ENCODE data around the gene ERP27. TPM values are rescaled to one million over a fixed set of nuclear protein-coding genes. Genes with fewer than 3 reads are reported as not detected.

Gene ERP27
- total RNA-seq, 1 experiment from 2014 or later, result not detected

DNA sequence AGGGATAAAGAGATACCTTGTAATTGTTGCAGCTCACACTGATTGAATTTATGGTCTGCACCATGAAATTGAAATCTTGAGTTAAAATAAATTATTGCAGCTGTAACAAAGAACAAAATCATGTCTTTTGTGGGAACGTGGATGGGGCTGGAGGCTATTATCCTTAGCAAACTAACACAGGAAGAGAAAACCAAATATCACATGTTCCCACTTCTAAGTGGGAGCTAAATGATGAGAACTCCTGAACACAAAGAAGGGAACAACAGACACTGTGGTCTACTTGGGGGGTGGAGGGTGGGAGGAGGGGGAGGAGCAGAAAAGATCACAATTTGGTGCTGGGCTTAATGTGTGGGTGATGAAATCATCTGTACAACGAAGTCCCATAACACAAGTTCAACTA, 22.6 kb downstream of the ERP27 start:
- intact Hi-C loops (cut with micrococcal nuclease; ENCODE audit: unreplicated experiment), result no loop called here
- no peaks in the 10 kb centered on the region for H3K36me3 ChIP-seq (ENCODE audit: control insufficient read depth, insufficient read depth, low read length)
- TF ChIP-seq, protein P1, sequence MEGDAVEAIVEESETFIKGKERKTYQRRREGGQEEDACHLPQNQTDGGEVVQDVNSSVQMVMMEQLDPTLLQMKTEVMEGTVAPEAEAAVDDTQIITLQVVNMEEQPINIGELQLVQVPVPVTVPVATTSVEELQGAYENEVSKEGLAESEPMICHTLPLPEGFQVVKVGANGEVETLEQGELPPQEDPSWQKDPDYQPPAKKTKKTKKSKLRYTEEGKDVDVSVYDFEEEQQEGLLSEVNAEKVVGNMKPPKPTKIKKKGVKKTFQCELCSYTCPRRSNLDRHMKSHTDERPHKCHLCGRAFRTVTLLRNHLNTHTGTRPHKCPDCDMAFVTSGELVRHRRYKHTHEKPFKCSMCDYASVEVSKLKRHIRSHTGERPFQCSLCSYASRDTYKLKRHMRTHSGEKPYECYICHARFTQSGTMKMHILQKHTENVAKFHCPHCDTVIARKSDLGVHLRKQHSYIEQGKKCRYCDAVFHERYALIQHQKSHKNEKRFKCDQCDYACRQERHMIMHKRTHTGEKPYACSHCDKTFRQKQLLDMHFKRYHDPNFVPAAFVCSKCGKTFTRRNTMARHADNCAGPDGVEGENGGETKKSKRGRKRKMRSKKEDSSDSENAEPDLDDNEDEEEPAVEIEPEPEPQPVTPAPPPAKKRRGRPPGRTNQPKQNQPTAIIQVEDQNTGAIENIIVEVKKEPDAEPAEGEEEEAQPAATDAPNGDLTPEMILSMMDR (IDR thresholded peaks at IDR 0.05), result no peak
- TF ChIP-seq TCF7L2 (IDR thresholded peaks at IDR 0.05; ENCODE audit: low read depth, low read length) (no peak), SIN3A (IDR thresholded peaks at IDR 0.05; ENCODE audit: borderline replicate concordance, insufficient read depth, low read depth, low read length) (no peak), POLR2AphosphoS5 (IDR thresholded peaks at IDR 0.05; ENCODE audit: low read depth, low read length) (no peak)
- TF ChIP-seq, protein P2, sequence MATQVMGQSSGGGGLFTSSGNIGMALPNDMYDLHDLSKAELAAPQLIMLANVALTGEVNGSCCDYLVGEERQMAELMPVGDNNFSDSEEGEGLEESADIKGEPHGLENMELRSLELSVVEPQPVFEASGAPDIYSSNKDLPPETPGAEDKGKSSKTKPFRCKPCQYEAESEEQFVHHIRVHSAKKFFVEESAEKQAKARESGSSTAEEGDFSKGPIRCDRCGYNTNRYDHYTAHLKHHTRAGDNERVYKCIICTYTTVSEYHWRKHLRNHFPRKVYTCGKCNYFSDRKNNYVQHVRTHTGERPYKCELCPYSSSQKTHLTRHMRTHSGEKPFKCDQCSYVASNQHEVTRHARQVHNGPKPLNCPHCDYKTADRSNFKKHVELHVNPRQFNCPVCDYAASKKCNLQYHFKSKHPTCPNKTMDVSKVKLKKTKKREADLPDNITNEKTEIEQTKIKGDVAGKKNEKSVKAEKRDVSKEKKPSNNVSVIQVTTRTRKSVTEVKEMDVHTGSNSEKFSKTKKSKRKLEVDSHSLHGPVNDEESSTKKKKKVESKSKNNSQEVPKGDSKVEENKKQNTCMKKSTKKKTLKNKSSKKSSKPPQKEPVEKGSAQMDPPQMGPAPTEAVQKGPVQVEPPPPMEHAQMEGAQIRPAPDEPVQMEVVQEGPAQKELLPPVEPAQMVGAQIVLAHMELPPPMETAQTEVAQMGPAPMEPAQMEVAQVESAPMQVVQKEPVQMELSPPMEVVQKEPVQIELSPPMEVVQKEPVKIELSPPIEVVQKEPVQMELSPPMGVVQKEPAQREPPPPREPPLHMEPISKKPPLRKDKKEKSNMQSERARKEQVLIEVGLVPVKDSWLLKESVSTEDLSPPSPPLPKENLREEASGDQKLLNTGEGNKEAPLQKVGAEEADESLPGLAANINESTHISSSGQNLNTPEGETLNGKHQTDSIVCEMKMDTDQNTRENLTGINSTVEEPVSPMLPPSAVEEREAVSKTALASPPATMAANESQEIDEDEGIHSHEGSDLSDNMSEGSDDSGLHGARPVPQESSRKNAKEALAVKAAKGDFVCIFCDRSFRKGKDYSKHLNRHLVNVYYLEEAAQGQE (IDR thresholded peaks at IDR 0.05; ENCODE audit: insufficient read depth in 1 of 2, low read depth in 2 of 2, low read length in 1 of 2), result no peak
- H3K9me3 ChIP-seq (ENCODE audit: control insufficient read depth, insufficient read depth, low read depth, low read length), result no peaks in the 10 kb centered on the region
- H3K4me3 ChIP-seq (ENCODE audit: low read depth in 2 of 2, low read length in 2 of 2), result no peak overlapping the region
- ChIA-PET POLR2A (no interaction called here), CTCF (no interaction called here)
- no peak for ATAC-seq
- no peak overlapping the region for H3K27ac ChIP-seq (ENCODE audit: low read length)
- in situ Hi-C loops (cut with HindIII; ENCODE audit: low pct_unique_long_range_greater_than_20kb, low sequenced_read_pairs), result no loop called here
- H3K4me1 ChIP-seq (ENCODE audit: control insufficient read depth, insufficient read depth, low read length), result no peaks in the 10 kb centered on the region
- H3K27me3 ChIP-seq (ENCODE audit: control insufficient read depth, insufficient read depth, low read length), result no peaks in the 10 kb centered on the region
- no peak for DNase-seq (ENCODE audit: low read depth, low spot score)
- BruUV-seq (replicated peaks), result no TSS peak

DNA sequence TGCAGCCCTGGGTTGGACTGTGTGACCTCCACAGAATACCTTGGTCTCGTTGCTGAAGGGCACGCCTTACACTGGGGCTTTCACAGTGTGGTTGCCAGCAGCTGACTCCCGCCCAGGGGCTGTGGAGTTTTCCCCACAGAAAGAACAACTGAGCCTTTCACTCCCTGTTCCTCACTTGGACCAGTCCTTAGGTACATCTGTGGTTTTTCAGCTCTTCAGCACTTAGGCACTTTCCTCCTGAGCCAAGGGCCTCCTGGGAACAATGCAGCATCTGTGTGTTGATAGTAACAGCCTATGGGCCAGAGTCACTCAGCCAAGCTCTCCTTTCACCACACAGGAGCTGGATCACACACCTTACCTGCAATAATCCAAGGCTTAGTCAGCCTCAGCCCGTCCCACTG, 25.0 kb downstream of the ERP27 start:
- in situ Hi-C loops (cut with HindIII; ENCODE audit: low pct_unique_long_range_greater_than_20kb, low sequenced_read_pairs), result no loop called here
- H3K9me3 ChIP-seq (ENCODE audit: control insufficient read depth, insufficient read depth, low read depth, low read length), result no peaks in the 10 kb centered on the region
- intact Hi-C loops (cut with micrococcal nuclease; ENCODE audit: unreplicated experiment), result no loop called here
- H3K4me1 ChIP-seq (ENCODE audit: control insufficient read depth, insufficient read depth, low read length), result no peaks in the 10 kb centered on the region
- DNase-seq (ENCODE audit: low read depth, low spot score), result no peak
- H3K36me3 ChIP-seq (ENCODE audit: control insufficient read depth, insufficient read depth, low read length), result no peaks in the 10 kb centered on the region
- H3K27ac ChIP-seq (ENCODE audit: low read length), result no peak overlapping the region
- ChIA-PET CTCF (no interaction called here), POLR2A (no interaction called here)
- BruUV-seq (replicated peaks), result no TSS peak
- H3K27me3 ChIP-seq (ENCODE audit: control insufficient read depth, insufficient read depth, low read length), result no peaks in the 10 kb centered on the region
- ATAC-seq, result no peak
- TF ChIP-seq, protein P1 (IDR thresholded peaks at IDR 0.05), result no peak
- TF ChIP-seq, protein P2 (IDR thresholded peaks at IDR 0.05; ENCODE audit: insufficient read depth in 1 of 2, low read depth in 2 of 2, low read length in 1 of 2), result no peak
- TF ChIP-seq TCF7L2 (IDR thresholded peaks at IDR 0.05; ENCODE audit: low read depth, low read length), result no peak
- no peak for TF ChIP-seq POLR2AphosphoS5 (IDR thresholded peaks at IDR 0.05; ENCODE audit: low read depth, low read length)
- TF ChIP-seq SIN3A (IDR thresholded peaks at IDR 0.05; ENCODE audit: borderline replicate concordance, insufficient read depth, low read depth, low read length), result no peak
- H3K4me3 ChIP-seq (ENCODE audit: low read depth in 2 of 2, low read length in 2 of 2), result no peak overlapping the region
